T-helper 22 cell (primary cell): ENCODE data around the gene GALNTL6.

ENCODE experiments used
- DNase-seq: peaks from one replicate; pipeline ENCODE4 v3.0.0-alpha.2; 2020; ENCODE audit warnings: low read depth

GALNTL6 gene

DNA sequence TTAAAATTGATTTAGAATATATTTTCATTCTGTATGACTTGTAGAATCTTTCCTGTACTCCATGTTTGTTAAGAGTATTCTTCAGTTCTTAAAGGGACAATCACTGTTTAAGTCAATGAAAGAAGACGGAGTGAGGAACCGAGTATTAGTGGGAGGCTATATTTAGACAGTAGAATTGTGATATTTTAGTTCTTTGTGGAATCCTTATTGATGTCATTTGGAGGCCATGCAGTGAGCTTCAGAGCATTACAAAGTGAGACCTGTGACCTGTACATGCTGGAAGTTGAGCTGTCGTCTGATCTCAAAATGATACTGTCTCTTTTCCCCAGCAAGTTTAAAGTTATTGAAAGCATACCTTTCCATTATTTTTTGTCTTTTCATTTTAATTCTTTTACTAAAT lies 394.7 kb downstream of the GALNTL6 start:
- DNase-seq = no peak

DNA sequence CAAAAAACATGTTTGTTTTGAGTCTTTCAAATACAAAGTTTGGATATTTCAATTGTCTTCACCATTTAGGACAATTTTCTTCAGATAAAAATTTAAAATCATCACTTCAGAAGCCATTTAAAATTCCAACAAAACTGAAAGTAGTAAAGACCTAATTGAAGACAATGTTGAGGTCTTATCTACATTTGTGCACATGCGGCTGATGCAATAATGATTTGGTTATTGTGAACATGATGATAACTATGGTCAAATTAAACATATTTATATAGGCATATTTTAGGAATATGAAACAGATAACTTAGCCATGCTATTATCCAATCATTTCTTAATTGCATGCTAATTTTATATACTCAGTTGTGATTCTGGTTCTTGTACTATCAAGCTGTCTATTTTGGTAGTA lies 407.5 kb downstream of the GALNTL6 start:
- no peak for DNase-seq

DNA sequence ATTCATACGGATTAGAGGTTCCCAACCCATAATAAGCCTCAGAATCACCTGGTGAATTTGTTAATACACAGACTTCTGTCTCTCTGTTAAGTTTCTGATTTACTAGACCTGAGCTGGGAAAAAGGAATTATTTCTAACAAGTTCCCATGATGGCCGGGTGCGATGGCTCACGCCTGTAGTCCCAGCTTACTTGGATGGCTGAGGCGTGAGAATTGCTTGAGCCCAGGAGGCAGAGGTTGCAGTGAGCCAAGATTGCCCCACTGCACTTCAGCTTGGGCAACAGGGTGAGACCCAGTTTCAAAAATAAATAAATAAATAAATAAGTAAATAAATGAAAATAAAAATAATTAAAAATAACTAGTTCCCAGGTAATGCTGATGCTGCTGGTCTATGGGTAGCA lies 412.3 kb downstream of the GALNTL6 start:
- no peak for DNase-seq

DNA sequence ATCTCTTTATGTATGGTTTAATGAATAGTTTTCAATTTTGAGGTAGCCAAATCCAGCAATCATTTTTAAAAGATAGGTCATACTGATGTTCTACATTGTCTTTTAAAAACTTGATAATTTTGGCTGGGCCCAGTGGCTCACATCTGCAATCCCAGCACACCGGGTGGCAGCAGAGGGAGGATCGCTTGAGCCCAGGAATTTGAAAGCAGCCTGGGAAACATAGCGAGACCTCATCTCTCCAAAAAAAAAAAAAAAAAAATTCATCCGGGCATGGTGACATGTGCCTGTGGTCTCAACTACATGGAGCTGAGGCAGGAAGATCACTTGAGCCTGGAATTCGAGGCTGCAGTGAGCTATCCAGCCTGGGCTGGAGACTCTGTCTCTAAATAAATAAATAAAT lies 419.8 kb downstream of the GALNTL6 start:
- DNase-seq = no peak

DNA sequence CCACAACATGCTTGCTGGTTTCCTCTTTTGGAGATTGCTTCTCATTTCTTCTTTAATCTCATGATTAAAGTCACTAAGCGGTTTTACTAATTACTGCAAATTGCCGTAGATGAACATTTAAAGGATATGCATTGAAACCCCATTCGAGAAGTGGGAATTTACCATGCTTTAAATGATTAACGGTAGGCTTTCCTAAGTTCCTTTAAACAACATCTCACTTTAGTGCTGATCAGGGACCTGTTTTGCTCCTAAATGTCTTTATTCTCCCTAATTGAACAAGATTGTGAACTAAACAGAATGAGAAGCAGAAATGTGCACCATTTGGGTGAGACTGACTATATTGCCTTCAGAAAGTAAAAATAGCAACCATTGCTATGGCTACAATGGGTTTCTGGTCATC lies 430.3 kb downstream of the GALNTL6 start:
- no peak for DNase-seq

DNA sequence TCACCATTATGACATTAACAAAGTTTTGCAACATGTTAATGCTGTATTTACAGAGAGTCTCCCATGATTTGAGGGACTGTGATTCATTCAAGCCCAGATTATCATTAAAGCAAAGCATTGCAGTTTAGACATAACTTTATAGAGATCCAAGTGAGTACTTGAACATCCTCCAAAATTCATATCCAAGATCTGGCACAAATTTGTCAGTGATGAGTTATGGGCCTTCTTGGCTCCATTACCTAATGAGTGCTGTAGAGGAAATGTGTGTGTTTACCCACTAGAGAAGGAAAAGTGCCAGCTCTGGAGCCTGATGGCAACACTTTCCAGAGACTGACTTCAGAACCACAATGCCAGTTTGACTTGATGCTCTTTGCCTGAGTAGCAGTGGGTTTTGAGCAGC lies 432.3 kb downstream of the GALNTL6 start:
- DNase-seq = no peak

DNA sequence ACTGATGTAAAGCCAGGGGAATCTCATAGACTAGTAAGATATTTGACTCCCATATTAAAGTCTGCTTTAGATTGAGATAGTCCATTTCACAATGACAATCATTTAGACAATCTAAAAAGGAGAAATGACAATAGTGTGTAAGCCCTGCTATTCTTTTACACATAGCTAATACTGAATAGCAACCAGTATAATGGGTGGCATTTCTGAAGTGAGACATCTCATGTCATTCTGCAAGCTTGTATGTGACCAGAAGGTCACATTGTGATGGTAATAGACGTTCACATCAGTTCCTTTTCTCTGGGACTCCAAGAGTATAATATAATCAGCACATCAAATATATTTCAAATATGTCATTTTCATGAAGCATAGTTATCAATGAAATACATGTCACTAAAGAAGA lies 440.2 kb downstream of the GALNTL6 start:
- DNase-seq = no peak

DNA sequence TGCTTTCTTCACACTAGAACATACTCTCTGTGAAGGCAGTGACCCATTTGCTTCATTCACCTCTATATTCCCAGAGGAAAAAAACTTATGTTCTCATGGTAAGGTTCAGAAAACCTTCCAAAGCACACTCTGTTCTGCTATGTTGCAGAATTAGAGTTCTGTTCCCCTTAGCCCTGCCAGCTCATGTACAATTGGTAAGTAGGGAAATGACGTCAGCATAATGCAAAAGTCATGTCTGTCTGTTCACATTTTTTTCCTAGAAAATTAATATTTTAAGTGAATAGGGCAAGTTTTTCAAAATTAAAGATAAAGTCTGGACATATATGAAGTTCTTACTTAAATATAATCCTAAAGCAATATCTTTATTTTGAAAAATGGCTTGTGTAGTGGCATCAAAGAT lies 443.6 kb downstream of the GALNTL6 start:
- no peak for DNase-seq

DNA sequence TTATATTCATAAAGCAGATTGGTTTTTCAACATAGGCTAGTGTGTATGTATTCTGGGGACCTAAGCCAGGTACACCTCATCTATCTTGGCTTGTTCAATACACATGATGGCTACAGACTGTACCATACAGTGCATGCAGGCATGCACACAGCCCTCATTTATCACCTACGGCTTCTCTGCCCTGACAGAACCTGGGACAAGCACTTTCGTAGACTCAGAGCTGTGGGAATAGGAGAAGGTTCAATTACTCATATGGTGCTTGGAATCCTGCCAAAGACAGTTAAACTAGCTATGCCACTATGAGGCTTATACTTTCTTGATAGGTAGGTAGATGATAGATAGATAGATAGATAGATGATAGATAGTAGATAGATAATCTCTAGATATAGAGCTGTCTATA lies 457.2 kb downstream of the GALNTL6 start:
- no peak for DNase-seq

DNA sequence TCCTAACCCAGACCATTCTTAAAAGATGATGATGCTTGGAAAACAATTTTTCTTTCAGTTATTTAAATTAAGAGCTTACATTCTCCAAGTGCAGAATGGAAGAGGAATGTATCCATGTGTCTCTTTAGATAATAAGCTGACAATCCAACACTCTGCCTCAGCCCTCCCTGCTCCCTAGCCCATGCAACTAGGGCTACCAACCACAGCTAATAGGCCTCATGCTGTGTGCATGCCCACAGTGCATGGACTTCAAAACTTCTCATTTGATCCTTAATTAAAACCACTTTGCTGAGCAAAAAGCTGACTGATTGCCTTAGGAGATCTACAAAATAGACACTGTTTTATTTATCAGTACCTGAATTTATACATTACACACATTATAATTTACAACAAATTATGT lies 473.9 kb downstream of the GALNTL6 start:
- no peak for DNase-seq

DNA sequence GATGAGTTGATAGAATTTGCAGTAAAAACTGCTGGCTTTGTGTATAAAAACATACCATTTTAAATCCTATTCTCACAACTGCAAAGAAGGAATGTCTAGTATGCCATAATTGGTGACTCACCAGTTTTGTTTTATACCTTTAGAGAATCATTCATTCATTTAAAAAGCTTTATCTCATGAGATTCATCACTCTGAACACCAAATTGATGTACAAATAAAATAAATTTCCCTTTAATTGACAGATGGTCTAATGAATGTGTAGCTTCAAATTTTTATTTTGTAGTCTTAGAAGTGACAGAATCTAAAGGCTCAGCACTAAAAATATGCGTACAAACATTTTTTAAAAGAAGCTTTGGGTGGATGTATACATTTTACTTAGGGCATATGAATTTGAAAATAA lies 492.5 kb downstream of the GALNTL6 start:
- DNase-seq = no peak

DNA sequence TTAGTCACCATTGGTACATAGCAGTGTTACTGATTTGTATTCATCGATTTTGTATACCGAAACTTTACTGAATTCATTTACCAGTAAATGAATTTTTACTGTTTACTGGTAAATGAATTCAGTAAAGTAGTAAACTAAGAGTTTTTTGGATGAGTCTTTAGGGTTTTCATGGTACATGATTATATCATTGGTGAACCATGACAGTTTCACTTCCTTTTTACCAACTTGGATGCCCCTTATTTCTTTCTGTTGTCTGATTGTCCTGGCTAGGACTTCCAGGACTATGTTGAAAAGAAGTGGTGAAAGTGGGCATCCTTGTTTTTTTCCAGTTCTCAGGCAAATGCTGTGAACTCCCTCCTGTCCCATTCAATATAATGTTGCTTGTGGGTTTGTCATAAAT lies 494.9 kb downstream of the GALNTL6 start:
- no peak for DNase-seq

DNA sequence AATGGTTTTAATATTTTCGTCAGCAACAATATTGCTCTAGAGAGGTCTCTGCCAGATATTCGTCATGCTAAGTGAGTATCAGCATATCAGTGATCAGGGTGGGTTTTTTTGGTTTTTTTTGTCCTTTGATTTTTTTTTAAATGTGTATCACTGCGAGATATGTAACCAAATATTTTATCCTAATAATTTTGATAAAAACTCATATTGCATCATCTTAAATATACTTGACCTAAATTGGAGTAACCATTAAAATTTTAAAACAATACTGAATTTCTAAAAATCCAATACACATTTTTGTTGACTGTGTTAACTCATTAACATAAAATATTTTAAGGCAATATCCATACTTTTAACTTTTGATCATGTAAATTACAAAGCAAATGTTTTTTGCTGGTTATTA lies 498.5 kb downstream of the GALNTL6 start:
- DNase-seq = no peak

DNA sequence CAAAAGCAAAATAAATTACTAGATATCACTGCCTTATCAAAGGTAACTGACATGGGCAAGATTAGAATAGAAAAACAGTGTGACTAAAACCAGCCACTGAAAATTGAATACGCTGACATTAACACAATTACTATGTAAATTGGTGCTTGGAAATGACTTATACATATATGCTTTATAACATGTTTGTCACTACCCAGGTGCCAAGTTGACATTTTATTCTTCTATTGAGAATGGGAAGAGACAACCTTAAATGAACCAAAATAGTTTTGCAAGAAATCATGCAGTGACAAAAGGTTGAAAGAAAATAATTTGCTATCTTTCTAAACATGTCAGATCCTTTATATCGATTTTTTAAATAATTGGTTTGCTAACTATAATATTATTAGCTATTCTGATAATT lies 510.1 kb downstream of the GALNTL6 start:
- no peak for DNase-seq

DNA sequence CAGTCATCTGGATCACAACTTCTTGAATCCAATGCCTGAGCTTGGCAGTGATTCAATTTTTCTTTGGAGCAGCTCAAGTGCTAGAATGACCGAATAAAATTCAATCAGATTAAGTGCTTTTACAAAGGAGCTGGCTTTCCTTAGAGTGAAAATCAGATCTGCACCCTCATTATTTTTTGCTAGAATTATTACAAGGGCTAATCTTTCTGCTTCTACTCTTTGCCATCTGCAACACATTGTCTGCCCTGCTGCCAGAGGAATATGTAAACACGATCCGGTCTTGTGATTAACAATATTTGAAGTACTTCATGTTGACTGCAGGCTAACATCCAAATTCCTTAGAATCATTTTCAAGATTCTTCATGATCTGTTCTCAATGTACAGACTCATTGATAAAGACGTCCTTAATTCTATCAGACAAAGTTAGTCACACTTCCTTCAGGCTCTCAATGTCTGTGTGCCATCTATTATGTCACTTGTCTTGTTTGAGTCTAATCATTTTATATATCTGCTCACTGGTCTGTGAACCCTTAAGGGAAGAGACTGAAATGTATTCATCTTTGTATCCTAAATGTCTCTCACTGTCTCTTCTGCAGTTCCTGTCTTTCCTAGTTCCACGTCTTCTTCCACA lies 531.2 kb downstream of the GALNTL6 start:
- DNase-seq = no peak

DNA sequence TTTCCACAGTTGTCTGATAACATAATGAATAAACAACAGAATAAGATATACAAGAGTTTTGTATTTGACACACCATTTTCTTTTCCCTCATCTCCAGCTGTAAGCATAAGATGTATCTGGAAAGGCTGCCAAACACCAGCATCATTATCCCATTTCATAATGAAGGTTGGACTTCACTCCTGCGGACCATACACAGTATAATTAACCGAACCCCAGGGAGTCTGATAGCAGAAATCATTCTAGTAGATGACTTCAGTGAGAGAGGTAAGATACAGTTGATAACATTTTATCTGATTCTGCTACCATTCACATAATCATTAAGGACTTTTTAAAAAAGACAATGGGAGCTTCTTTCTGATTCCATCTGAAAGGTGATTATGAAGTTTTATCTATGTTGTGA lies 535.2 kb downstream of the GALNTL6 start:
- DNase-seq = no peak

DNA sequence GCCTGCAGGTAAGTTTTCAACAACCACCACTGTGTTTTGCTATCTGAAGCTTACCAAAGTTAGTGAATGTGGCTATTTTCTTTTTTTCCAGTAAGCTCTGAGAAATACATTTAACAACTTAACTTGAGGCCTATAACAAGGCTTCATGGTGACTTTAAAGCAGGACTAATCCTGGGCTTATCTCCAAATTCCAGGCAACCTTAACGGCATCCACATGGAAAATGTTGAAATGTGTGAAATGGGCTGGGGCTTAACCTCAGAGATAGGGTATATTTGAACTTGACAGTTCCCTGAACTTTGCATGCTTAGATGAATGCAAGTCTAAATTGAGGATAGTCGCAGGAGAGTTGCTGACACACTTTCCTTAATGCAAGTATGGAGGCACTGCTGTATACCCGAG lies 539.2 kb downstream of the GALNTL6 start:
- DNase-seq = no peak

DNA sequence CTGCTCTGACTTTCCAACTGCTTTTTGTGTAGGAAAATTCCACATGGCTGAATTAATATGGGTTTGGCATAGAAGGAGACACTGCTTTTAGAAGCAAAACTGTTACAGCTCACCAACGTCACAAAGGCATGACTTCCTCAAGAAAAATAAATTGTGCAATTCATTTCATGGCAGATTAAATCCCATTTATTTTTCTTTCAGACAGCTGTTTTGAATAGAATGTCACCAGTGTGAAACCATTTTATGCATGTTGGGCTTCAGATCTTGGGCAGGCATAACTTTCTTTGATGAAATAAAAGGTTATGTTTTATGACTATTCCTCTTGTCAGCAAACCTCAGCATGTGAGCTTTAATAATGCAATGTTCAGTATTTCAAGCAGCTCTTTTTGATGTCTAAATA lies 542.8 kb downstream of the GALNTL6 start:
- DNase-seq = no peak

DNA sequence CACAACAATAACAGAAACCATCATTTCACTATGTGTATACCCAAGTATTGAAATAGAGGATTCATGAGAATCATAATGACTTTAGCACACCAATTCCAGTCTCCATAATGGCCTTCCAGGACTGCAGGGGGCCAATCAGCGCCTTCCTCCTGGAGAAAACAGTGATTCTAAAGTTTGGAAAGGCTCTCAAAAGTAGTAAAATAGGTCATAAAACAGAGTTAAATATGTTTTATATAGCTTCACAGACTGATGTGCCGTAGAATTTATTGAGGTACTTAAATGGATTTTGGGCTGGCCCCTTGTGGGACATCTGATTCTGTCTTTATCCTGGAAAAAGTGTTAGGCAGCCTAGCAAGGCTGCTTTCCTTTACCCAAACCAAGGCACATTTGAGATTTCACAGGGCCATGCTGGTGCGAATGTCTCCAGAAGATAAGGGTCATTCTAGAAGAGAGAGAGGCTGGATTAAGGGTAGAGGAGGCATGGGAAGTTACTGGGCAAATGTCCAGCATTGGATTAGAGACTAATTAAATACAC lies 543.9 kb downstream of the GALNTL6 start:
- DNase-seq = no peak

DNA sequence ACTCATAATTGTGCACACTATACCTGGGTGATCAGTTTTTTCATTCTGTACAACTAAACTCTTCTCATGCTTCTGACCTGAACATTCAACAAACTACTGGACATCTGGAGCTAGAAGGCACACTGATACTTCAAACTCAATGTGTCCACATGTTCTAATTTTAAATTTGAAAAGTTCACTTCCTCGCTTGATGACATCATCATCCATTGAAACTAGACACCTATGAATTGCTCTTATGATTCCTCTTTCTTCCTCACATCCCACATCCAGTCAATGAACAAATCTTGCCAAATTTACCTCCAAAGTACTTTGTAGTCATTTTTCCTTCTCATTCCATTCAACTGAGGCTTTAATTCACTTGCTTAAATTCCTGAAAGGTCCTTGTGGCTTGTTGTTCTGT lies 549.4 kb downstream of the GALNTL6 start:
- no peak for DNase-seq

DNA sequence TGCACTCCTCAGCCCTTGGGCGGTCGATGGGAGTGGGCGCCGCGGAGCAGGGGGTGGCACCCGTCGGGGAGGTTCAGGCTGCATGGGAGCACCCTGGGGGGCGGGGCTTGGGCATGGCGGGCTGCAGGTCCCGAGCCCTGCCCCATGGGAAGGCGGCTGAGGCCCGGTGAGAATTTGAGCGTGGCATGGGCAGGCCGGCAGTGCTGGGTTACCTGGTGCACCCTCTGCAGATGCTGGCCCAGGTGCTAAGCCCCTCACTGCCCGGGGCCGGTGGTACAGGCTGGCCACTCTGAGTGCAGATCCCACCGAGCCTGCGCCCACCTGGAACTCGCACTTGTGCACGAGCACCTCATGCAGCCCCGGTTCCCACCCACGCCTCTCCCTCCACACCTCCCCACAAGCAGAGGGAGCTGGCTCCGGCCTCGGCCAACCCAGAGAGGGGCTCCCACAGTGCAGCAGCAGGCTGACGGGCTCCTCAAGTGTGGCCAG lies 556.3 kb downstream of the GALNTL6 start:
- no peak for DNase-seq

DNA sequence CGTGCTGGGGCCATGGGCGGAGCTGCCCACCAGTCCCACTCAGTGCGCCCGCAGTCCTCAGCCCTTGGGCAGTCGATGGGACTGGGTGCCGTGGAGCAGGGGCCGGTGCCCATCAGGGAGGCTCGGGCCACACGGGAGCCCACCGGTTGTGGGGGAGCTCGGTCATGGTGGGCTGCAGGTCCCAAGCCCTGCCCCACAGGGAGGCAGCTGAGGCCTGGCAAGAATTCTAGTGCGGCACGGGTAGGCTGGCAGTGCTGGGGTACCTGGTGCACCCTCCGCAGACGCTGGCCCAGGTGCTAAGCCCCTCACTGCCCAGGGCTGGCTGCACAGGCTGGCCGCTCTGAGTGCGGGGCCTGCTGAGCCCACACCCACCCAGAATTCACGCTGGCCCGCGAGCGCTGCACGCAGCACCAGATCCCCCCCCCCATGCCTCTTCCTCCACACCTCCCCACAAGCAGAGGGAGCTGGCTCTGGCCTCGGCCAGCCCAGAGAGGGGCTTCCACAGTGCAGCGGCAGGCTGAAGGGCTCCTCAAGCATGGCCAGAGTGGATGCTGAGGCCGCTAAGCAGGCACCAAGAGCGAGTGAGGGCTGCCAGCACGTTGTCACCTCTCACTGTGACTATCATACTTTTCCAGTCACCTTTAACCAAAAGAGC lies 564.4 kb downstream of the GALNTL6 start:
- no peak for DNase-seq

DNA sequence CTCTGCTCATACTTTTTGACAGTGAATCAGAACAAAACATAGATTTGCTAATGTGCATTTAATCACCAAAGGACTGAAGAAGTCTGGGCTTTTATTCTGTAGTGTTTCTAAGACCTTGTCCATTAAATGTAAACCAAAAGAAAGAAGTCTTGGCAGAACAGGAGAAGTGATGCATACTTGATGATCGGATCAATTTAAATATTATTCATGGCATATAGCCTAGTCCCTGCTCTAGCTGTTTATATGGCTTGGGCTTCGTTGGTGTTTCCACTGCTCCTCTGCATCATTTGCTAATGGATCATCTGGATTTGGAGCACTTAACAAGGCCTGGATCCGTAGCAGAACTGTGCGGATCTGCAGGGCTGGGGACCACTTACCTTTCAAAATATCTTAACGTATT lies 566.6 kb downstream of the GALNTL6 start:
- DNase-seq = no peak

DNA sequence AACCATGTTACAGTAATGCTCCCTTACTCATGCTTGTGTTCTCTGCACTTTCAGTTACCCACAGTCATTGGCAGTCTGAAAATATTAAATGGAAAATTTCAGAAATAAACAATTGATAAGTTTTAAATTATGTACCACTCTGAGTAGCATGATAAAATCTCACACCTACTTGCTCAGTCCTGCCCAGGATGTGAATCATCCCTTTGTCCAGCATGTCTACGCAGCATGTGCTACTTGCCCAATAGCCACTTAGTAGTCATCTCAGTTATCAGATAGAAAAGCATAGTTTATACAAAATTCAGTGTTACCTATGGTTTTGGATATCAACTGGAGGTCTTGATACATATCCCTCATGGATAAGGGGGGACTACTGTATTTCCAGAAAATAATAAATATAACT lies 577.1 kb downstream of the GALNTL6 start:
- DNase-seq = no peak
